ENCODE data around the gene FOXA2.

- no peak for TF ChIP-seq CTCF (conservative IDR thresholded peaks at IDR 0.05; ENCODE audit: low read depth, low read length)
- no peak for TF ChIP-seq EZH2phosphoT487 (IDR thresholded peaks at IDR 0.05; ENCODE audit: borderline replicate concordance, low read length)
These were observed 51.8 kb downstream of the FOXA2 start for GRCh38 chr20:22532598-22532997.

Measured in PC-3 (cell line).